T47D (cell line): ENCODE measurements around the gene WBP11.

Experiments
- DNase-seq, 2 experiments: peaks; one replicate each; pipeline versions ENCODE4 v3.0.0 to v3.0.0-alpha.2; 2011 to 2012; ENCODE audit warnings: low read depth in 1 of 2, low spot score in 1 of 2
- JUND ChIP-seq: IDR thresholded peaks from 2 replicates; pipeline ENCODE4 v1.6.1; 2012; ENCODE audit warnings: low read depth
- in situ Hi-C: cut with HindIII; loops from 2 replicates; pipeline ENCODE4 v1.10.0; 2016; ENCODE audit warnings: low sequenced_read_pairs, low pct_unique_long_range_greater_than_20kb

The WBP11 gene

DNA sequence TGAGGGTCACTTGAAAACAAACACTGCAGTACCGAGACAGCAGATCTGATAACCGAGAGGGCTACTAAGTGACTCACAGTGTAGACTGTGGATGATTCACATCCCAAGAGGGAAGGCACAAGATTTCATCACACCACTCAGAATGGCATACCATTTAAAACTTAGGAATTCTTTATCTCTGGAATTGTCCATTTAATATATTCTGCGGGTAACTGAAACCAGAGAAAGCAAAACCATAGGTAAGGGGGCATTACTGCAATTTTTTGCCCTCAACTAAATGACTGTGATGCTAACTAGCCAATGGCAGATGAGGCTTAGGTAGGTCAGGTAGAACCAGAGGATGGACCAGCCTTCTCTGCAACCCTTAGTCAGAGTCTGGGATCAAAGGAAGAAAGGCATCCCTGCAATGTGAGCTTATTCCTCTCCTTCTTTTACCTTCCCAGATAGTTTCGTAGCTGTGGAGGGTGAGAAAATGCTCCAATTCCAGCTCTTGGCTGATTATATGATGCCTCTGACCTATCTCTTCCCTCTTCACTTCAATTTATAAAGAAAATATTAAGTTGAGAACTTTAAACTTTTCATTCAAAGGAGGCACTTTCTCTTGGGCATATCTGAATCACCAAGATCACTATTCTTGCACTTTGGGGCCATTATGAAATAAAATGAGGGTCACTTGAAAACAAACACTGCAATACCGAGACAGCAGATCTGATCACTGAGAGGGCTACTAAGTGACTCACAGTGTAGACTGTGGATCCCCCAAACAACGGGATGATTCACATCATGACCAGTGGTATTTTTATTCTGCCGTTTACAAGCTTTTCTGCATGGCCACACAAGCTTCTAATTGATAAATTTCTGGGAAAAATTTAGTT lies 33.3 kb upstream of the WBP11 start:
- in situ Hi-C loops = no loop called here
- TF ChIP-seq JUND = no peak
- no peak for DNase-seq

DNA sequence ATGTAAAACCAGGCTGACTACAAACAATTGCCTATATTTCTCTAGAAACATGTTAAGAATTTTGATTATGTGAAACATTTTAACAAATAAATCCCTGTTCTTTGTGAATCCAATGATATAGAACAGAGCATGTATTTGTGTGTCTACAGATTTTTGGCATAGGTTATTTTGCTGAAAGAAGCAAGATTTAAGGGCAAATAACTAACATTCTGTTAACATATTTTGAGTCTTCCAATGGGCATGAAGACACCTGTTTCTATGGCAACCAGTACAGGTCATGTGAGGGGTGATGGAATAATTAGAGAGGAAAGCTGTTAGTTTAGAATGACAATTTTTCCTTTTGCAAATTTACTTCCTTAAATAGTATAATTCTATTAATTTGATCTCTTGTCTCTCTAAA lies 31.2 kb upstream of the WBP11 start:
- DNase-seq = no peak
- in situ Hi-C loops = no loop called here
- TF ChIP-seq JUND = no peak

DNA sequence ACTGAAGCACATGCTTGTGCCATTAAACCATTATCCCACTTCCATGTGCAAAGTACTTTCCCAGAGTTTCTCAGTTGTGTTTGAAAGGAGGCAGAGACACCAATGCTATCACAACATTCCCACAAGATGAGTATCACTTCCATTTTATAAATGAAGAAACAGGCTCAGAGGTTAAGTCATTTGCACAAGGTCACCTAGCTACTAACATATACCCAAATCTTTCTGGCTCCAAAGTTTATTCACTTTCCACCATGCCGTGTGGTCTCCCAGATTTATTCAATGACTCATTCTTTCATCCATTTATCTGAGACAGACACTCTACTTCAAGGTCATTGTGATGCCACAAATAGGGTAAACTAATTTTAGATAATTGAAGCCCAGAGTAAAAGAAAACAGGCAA lies 30.7 kb upstream of the WBP11 start:
- no peak for TF ChIP-seq JUND
- in situ Hi-C loops = no loop called here
- DNase-seq = no peak

DNA sequence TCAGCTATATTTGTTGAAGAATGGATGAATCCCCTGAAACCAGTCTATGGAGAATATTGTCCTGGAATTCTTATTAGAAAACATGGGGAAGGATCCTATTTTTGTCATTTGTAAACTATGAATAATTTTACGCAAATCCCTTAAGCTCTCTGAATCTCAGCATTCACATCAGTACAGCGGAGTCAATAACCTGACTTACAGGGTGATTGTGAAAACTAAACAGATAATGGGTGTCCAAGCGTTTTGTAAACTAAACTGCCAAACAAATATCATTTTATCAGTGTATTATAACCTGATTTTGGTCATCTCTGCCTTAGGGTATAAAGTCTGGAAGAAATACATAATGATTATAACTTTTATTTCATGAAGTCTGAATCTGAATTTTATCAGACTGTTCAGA lies 30.1 kb upstream of the WBP11 start:
- in situ Hi-C loops = no loop called here
- no peak for TF ChIP-seq JUND
- DNase-seq = no peak

DNA sequence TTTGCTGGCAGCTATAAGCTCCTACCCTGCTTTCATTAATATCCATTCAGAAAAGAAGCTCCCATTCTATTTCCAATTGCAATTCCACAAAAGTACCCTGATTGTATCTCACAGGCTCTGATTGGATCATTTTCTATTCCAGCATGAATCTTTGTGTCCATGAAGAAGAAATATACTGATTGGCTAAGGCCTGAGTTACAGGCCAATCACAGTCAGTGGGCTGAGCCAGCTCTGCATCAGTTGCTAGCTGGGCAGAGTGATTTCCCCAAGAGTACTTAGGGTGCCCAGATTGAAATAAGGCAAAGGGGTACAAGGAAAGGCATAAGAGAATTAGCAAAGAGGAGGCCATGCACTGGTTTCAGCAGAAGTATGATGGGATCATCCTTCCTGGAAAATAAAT lies 25.6 kb upstream of the WBP11 start:
- no peak for TF ChIP-seq JUND
- DNase-seq = no peak
- in situ Hi-C loops = no loop called here

DNA sequence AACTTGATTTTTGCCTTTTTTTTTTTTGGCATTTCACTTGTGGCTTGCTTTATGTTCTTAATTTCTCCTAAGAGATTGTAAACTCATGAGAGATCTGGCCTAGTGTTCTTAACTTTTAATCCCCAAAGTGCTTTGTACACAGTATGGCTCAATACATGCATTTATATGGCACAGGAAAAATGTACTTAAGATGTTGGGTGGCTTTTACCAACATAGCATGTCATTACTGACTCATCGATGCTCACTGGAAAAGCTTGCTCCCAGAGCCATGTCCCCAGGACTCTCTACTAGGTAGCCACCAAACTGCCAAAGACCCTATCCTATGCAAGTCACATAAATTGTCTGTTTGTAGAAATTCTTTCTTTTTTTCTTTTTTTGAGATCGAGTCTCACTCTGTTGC lies 23.8 kb upstream of the WBP11 start:
- DNase-seq = no peak
- no peak for TF ChIP-seq JUND
- in situ Hi-C loops = no loop called here

DNA sequence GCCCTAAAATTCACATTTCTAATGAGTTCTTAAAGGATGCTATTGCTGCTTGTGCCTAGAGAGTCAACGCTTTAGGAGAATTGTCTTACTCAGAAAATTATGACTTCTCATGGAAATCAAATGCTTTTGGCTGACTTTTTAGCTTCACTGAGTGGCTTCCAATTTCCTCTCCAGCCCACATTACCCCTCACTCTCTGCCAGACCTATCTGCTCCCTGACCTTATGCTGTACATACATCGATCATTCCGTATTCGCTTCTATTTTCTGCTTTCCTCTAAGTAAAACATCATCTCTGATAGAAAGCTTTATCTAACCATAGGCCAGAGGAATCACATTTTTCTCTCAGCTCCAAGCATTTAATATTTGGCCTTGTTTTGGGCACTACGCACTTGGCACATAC lies 23.2 kb upstream of the WBP11 start:
- DNase-seq = no peak
- no peak for TF ChIP-seq JUND
- in situ Hi-C loops = no loop called here

DNA sequence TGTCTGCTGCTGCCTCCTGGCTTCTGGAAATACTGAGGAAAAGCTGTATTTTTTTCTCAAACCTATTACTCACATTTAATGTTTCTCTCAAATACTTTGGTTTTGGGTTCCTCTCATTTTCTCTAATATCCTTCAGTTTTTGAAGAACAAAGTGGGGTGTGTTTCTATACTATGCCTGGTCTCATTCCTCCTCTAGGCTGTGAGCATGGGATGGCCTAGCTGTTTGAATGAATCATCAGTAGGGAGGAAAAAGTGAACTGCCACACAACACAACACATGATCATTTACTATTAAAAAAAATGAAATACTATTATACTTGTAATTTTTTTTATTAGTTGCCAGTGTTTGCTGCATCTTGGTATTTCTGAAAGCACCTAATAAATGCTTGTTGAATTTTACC lies 22.0 kb upstream of the WBP11 start:
- DNase-seq = no peak
- no peak for TF ChIP-seq JUND
- in situ Hi-C loops = no loop called here

DNA sequence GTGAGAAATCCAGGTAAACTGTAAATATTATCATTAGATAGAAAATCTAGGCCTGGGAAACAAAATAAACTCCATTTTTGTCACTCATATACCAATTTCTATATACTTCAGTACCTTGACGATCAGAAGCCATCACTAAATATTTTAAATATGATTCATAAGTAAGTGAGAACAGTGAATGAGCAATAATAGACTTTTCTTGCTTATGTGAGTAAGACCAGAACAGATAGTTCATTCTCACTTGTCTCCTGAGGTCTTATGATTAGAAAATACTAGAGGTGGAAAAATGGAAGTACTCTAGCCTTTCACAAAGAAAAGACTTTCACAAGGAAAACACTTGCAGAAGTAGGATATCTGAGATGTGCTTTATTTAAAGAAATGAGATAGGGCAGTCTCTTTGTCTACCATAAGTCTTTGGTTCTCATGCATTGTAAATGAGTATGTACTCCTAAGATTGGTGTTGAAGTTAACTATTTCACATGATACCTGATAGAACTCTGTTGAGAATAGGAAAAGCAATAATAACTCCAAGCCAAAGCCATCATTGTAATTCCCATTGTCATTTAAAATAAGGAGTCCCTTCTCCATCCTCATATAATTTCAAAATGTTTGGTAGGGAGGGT lies 20.8 kb upstream of the WBP11 start:
- in situ Hi-C loops = no loop called here
- DNase-seq = no peak
- no peak for TF ChIP-seq JUND

DNA sequence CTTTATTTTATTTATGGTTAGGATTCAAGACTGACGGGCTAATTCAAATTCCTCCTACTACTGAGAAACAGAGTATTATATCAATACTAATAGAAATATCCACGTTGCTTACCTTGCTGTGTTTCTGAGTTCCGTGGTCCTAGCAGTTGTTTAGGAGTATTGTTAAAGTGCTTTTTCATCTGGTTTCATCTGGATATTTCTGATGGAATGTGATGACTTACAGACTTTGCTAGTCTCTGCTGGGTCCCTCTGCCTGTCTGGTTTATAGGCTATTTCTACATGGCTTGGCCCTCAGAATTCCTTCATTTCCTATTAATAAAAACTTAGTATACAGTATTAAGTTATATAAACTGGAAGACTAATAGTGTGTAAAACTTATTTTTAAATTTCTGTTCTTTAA lies 10.7 kb upstream of the WBP11 start, which contains the start of gene SMCO3:
SMCO3 (minus strand) TSS at position 169 of the 400 bp plus-strand sequence. CDS start 7,502 bp downstream, outside the sequence.
- no peak for TF ChIP-seq JUND
- in situ Hi-C loops = no loop called here
- no peak for DNase-seq

DNA sequence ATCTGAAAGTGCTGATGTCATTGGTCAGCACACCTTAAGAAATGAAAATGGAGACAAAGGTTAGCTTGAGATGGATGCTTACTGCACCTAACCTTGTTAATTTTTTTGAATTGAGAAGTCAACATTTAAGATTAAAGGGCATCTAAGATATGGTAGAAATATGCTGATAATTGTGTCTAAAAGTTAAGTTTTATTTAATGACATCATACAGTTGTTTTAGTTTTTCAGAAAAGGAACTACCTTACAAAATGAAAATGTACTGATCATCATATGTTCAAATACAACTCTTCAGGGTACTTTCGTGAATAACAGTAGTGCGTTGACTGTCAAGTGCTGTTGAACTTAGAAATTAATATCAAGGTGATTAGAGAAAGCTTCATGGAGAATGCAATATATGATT lies 8.2 kb upstream of the WBP11 start:
- in situ Hi-C loops = no loop called here
- TF ChIP-seq JUND = no peak
- no peak for DNase-seq

DNA sequence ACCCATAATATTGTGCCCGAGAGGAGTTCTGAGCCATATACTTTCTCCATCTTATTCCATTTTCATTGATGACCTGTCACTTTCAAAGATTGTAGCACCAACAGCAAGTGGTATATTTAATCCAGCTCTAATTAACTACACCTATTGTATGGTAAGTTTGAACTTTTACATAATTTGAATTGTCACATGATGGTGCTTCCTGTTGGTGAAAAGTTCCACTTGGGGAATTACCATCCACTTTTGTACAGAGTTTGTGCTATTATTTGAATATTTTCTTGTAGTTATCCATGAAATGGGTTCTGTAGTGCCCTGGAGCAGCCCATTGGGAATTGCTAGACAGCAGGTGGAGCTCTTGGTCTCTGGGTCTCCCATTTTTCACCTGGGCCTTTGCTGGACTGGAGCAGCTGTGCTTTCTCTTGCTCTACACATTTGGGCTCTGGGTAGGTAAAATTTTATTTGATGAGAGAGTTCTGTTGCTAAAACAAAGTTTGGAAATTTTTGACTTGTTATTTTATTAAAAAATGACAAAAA lies 7.7 kb upstream of the WBP11 start:
- in situ Hi-C loops = no loop called here
- no peak for TF ChIP-seq JUND
- DNase-seq = peak in 1 of 2 experiments; percentile 62

DNA sequence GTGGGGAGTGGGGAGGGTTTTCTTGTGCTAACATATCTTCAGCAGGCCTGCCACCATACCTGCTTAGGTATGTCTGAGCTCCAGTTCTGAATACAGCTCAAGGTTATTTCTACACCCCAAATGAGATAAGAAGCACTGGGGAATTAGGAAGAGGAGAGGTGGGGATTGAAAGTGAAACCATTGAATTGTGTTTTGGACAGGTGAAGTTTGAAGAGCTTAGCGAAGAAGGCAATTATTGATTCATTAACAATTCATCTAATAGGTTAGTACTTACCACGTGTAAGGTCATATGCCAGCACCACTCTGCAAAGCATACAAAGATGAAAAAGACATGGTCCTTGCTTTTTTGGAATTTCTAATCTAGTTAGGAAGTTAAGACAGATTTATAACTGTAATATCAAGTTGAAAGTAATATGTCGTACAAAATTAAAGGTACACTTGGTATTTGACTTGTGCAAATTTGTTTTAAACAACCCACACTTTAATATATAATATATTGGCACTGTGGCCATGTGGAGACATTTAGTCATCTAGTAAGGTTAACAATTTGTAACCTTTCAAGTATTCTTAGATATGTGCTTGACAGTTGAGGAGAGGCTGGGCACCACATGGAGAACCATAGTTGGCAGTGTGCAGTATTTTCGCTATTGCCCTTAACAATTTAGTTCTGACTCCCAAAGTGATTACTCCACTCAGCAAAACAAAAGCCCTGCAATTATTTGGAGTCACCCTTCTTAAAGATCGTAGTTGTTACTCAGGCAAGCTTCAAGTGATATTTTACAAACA lies 7.1 kb upstream of the WBP11 start:
- DNase-seq = no peak
- no peak for TF ChIP-seq JUND
- in situ Hi-C loops = no loop called here
